ENCODE data around the gene CD44. TPM values are rescaled to one million over a fixed set of nuclear protein-coding genes. Genes with fewer than 3 reads are reported as not detected.
A peak's percentile ranks its signal among the peaks of the same experiment; 100 is the strongest.

CD44 gene
- total RNA-seq, 1 experiment from 2014 or later: 316 TPM

GRCh38 chr11:35261197-35261596 lies 122.2 kb downstream of the CD44 start:
- no peak for DNase-seq (ENCODE audit: low read depth)

GRCh38 chr11:35262056-35262455 lies 123.1 kb downstream of the CD44 start:
- DNase-seq (ENCODE audit: low read depth): no peak

GRCh38 chr11:35262735-35263134 lies 123.8 kb downstream of the CD44 start:
- DNase-seq (ENCODE audit: low read depth): no peak

GRCh38 chr11:35265755-35266454 lies 126.9 kb downstream of the CD44 start:
- no peak for DNase-seq (ENCODE audit: low read depth)

- peak; percentile 81 for DNase-seq (ENCODE audit: low read depth)
Observed at GRCh38 chr11:35267504-35267903, 128.5 kb downstream of the CD44 start.

GRCh38 chr11:35270342-35270741 lies 131.4 kb downstream of the CD44 start:
- no peak for DNase-seq (ENCODE audit: low read depth)

- no peak for DNase-seq (ENCODE audit: low read depth)
Observed at GRCh38 chr11:35271031-35271430, 132.1 kb downstream of the CD44 start.

GRCh38 chr11:35272391-35272902 lies 133.5 kb downstream of the CD44 start:
- peak; percentile 22 for DNase-seq (ENCODE audit: low read depth)

- peak; percentile 50 for DNase-seq (ENCODE audit: low read depth)
Observed at GRCh38 chr11:35274909-35275785, 136.2 kb downstream of the CD44 start.

GRCh38 chr11:35275786-35276170 lies 136.8 kb downstream of the CD44 start:
- peak; percentile 35 for DNase-seq (ENCODE audit: low read depth)

- DNase-seq (ENCODE audit: low read depth): no peak
Observed at GRCh38 chr11:35276396-35277145, 137.6 kb downstream of the CD44 start.

- DNase-seq (ENCODE audit: low read depth): no peak
Observed at GRCh38 chr11:35277827-35278226, 138.9 kb downstream of the CD44 start.

GRCh38 chr11:35280727-35281126 lies 141.8 kb downstream of the CD44 start:
- no peak for DNase-seq (ENCODE audit: low read depth)

GRCh38 chr11:35281169-35281688 lies 142.3 kb downstream of the CD44 start:
- no peak for DNase-seq (ENCODE audit: low read depth)

Other genes starting within 250 kb of the CD44 start
- gene APIP, start 222.8 kb upstream of the CD44 start, total RNA-seq (2014; rRNA removed; shearing (Covaris generic)): 40.3 and 48.1 TPM in 2 replicates
- gene PDHX, start 222.6 kb upstream of the CD44 start, total RNA-seq (2014; rRNA removed; shearing (Covaris generic)): 39.2 and 41.0 TPM in 2 replicates